GM04504 (cell line): Measurements from ENCODE around the gene BDKRB2.
"Not testable (repeated sequence)": the region's sequence is repeated elsewhere in the genome, so short reads cannot be mapped to it uniquely, and the experiment has no call there.

Experiments used
- DNase-seq: peaks from one replicate; pipeline ENCODE4 v3.0.0-alpha.2; 2012; ENCODE audit warnings: low read depth

Gene BDKRB2

GRCh38 chr14:96225213-96225612, 20.6 kb downstream of the BDKRB2 start:
- no peak for DNase-seq

- DNase-seq: peak; percentile 26
These were observed 21.1 kb downstream of the BDKRB2 start for GRCh38 chr14:96225745-96226151.

DNA sequence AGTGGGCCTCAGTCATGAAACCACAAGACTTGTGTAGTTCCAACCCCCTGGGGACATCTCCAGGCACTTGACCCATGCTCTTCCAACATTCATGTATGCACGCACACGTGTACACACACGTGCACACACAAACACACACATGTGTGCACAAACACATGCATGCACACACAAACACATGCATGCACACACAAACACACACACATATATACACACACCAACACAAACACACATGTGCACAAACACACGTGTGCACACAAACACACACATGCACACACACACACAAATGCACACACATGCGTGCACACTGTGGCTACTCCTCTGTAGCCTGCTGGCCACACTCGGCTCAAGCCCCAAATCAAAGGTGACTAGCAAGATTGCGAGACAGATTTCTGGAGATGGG, 22.8 kb downstream of the BDKRB2 start:
- DNase-seq: no peak

DNA sequence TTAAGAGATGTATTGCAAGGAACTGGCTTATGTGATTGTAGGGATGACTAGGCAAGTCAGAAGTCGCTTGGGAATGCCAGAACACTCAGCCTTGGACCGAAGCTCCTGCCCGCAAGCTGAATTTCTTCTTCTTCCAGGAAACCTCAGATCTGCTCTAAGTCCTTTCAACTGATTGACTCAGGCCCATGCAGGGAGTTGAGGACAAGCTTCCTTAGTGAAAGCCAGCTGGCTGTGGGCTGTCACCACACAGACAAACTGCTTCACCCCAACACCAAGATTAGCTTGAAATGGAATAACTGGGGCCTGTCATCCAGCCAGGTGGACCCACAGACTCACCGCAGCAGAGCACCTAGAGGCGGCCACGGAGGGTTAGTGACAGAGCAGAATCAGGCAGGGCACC, 24.7 kb downstream of the BDKRB2 start:
- no peak for DNase-seq

GRCh38 chr14:96231056-96231455, 26.4 kb downstream of the BDKRB2 start:
- no peak for DNase-seq

DNA sequence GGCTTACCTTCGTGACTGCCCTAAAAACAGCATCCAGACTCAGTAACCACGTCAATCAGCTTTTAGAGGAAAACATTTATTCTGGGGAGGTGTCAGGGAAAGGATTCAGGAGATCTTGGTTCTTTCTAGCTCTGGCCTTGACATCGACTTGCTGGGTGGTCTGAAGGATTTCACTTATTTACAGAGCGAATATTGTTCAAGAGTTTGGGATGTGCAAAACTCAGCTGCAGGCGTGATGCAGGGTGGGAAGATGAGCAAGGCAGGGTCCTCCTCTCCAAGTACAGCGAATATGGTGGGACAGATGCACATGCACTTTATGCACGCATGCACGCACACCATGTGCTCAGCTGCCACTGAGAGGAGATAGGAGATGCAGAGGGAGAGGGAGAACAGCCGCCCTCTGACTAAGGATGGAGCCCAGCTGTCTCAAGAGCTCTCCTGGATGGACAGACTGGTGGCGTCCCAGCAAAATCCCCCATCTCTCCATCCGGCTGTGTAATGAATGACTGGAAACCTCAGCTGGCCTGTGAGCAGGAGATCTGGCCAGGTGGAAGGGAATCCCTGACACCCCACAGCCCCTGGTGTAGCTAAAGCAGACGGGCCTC, 27.0 kb downstream of the BDKRB2 start:
- no peak for DNase-seq

- no peak for DNase-seq
These were observed 27.9 kb downstream of the BDKRB2 start for GRCh38 chr14:96232506-96232905.

GRCh38 chr14:96233661-96234060, 29.0 kb downstream of the BDKRB2 start:
- DNase-seq: no peak

- DNase-seq: no peak
These were observed 30.8 kb downstream of the BDKRB2 start for GRCh38 chr14:96235426-96235825.

- no peak for DNase-seq
These were observed 33.0 kb downstream of the BDKRB2 start for GRCh38 chr14:96237641-96238040.

DNA sequence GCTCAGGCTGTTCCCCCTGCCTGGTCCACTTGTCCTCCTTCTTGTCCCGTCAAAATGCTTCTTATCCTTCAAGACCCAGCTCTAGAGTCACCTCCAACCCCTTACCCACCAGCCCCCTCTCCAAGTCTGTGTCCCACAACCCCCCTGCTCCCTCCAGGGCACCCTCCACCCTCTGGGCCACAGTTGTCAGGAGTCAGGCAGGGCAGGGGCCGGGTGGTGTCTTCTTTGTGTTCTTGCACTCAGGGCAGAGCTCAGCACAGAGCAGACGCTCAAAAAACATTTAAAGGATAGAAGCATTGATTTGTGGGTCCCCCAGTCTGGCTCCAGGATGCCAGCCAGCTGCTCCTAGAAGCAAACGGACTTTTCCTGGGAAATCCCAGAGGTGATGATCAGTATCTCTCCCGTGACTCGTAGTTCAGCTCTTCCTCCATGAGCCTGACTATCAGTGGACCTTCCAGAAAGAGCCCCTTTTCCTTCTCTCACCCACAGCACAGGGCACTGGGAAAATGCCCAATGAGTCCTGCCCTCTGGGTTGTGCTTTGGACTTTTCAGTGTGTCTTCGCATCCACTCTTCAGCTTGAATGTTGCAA, 34.1 kb downstream of the BDKRB2 start:
- no peak for DNase-seq

DNA sequence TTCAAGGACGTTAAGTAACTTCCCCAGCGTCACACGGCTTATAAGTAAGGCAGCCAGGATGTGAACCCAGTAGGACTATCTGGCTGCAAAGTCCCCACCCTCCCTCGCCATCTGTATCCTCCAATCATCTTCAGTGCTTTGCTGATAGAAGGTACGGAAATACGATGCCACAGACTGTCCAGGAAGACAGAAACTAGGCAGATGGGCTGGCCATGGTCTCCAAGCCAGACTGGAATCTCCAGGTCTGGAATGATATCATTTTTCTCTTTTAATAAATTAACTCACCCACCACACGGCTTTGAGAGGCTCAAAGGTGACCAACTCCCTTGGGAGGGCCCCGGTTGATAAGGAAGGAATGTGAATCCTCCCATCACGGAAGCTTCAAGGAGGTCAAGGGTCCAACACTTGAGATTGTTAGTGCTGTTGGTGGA, 35.1 kb downstream of the BDKRB2 start:
- DNase-seq: no peak

DNA sequence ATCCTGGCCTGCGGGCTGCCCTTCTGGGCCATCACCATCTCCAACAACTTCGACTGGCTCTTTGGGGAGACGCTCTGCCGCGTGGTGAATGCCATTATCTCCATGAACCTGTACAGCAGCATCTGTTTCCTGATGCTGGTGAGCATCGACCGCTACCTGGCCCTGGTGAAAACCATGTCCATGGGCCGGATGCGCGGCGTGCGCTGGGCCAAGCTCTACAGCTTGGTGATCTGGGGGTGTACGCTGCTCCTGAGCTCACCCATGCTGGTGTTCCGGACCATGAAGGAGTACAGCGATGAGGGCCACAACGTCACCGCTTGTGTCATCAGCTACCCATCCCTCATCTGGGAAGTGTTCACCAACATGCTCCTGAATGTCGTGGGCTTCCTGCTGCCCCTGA, 36.0 kb downstream of the BDKRB2 start:
- DNase-seq: no peak

DNA sequence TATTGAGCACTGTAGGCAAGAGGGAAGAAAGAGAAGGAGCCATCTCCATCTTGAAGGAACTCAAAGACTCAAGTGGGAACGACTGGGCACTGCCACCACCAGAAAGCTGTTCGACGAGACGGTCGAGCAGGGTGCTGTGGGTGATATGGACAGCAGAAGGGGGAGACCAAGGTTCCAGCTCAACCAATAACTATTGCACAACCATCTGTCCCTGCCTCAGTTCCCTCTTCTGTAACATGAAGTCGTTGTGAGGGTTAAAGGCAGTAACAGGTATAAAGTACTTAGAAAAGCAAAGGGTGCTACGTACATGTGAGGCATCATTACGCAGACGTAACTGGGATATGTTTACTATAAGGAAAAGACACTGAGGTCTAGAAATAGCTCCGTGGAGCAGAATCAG, 37.5 kb downstream of the BDKRB2 start:
- DNase-seq: no peak

GRCh38 chr14:96243785-96244184, 39.1 kb downstream of the BDKRB2 start:
- DNase-seq: no peak

- DNase-seq: not testable (repeated sequence)
These were observed 40.4 kb downstream of the BDKRB2 start for GRCh38 chr14:96245074-96245473.

GRCh38 chr14:96245710-96246538, 41.3 kb downstream of the BDKRB2 start:
- DNase-seq: peak; percentile 69

DNA sequence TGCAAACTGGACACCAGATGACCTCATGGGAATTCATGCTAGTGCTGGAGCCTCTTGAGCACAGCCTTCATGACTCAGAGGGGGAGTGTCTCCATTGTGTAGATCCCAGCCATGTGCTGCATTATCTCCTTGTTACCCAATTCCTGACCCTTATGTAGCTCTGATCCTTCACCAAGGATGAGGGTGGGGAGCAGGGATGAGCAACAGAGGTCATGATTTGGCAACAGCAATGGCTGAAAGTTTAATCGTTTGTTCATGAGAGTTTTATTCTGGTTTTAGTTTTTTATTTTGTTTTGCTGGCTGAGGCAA, 41.9 kb downstream of the BDKRB2 start:
- DNase-seq: peak; percentile 98

DNA sequence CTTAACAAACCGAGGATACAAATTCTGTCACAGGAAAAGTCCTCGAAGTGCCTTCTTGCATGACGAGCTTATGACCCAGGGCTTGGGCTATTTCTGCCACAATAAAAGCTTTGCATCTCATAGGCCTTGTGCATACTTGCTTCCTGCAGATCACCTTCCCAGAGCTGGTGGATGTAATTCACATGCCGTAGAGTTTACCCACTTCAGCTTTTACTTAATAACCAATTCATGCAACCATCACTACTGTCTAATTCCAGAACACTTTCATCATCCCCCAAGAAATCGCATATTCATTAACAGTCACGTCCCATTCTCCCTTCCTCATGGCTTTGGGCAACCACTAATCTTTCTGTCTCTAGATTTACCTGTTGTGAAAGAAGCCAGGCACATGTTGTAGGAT, 42.4 kb downstream of the BDKRB2 start:
- DNase-seq: no peak

DNA sequence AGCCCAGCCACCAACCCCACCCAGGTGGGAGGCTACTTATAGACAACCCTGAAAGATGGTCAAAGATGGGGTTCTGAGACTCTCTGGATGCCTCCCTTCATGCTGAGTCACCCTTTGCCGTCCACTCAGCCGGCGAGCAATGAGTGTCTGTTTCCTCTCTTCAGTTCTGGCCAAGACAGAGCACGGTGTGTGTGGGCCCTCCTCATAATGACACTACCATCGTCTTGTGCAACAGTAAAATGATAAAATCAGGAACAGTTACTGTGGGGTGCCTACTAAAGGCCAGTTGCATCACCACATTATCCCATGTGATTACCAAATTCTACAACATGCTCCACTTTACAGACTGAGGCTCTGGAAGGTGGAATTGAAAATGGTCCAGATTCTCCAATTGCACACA, 44.4 kb downstream of the BDKRB2 start:
- DNase-seq: peak; percentile 94

GRCh38 chr14:96250485-96250884, 45.8 kb downstream of the BDKRB2 start:
- no peak for DNase-seq

- no peak for DNase-seq
These were observed 47.1 kb downstream of the BDKRB2 start for GRCh38 chr14:96251656-96252155.

GRCh38 chr14:96252323-96252998, 47.8 kb downstream of the BDKRB2 start:
- no peak for DNase-seq
